Smooth muscle cell (in vitro differentiated cells): ENCODE results near the gene ISM1. TPM values are rescaled to one million over a fixed set of nuclear protein-coding genes. Genes with fewer than 3 reads are reported as not detected.

Experiments used
- DNase-seq: peaks from one replicate; lab custom pipeline; 2025; ENCODE audit not compliant: unreplicated experiment; lab: John Stamatoyannopoulos, UW
- H2AFZ ChIP-seq: fragments of 200-600 bp; sonication (generic); 2 replicates; pipeline ENCODE4 v1.6.0; 2016; ENCODE audit warnings: antibody characterized with exemption, low read depth, mild to moderate bottlenecking
- H3F3A ChIP-seq: fragments of 200-600 bp; sonication (generic); 2 replicates; pipeline ENCODE4 v1.6.0; 2017; ENCODE audit warnings: antibody characterized with exemption, low read depth
- H3K27ac ChIP-seq: fragments of 200-600 bp; sonication (generic); 2 replicates; pipeline ENCODE4 v1.5.1; 2016; ENCODE audit warnings: low read depth, mild to moderate bottlenecking
- H3K27me3 ChIP-seq: fragments of 200-600 bp; sonication (generic); 2 replicates; pipeline ENCODE4 v1.6.1; 2016; ENCODE audit warnings: low read depth, mild to moderate bottlenecking
- H3K36me3 ChIP-seq: fragments of 200-600 bp; sonication (generic); 2 replicates; pipeline ENCODE4 v1.5.1; 2016; ENCODE audit warnings: low read depth
- H3K4me1 ChIP-seq: fragments of 200-600 bp; sonication (generic); 2 replicates; pipeline ENCODE4 v1.5.1; 2016; ENCODE audit warnings: low read depth
- H3K4me2 ChIP-seq: fragments of 200-600 bp; sonication (generic); 2 replicates; pipeline ENCODE4 v1.6.0; 2016; ENCODE audit warnings: mild to moderate bottlenecking
- H3K4me3 ChIP-seq: fragments of 200-600 bp; sonication (generic); 2 replicates; pipeline ENCODE4 v1.5.1; 2016; ENCODE audit warnings: mild to moderate bottlenecking
- H3K79me2 ChIP-seq: fragments of 200-600 bp; sonication (generic); 2 replicates; pipeline ENCODE4 v1.6.0; 2016; ENCODE audit warnings: low read depth, mild to moderate bottlenecking
- H3K9ac ChIP-seq: fragments of 200-600 bp; sonication (generic); 2 replicates; pipeline ENCODE4 v1.6.0; 2016; ENCODE audit warnings: low read depth
- H3K9me3 ChIP-seq: fragments of 200-600 bp; sonication (generic); replicated peaks from 2 replicates; pipeline ENCODE4 v1.5.1; 2016; ENCODE audit warnings: low read depth
- H4K20me1 ChIP-seq: fragments of 200-600 bp; sonication (generic); 2 replicates; pipeline ENCODE4 v1.6.0; 2016; ENCODE audit warnings: low read depth
- CTCF ChIP-seq: fragments of 200-600 bp; sonication (generic); IDR thresholded peaks from 2 replicates; pipeline ENCODE4 v1.5.1; 2017; ENCODE audit warnings: borderline replicate concordance, mild to moderate bottlenecking, antibody characterized with exemption; ENCODE audit not compliant: insufficient read depth, poor library complexity, severe bottlenecking
- WGBS: methylation state at CpG from one replicate; pipeline ENCODE4 v1.1.7; 2016; ENCODE audit warnings: low lambda C conversion rate; 5-methylcytosine and 5-hydroxymethylcytosine counted together
- polyA plus RNA-seq: library from polyadenylated mRNA; unstranded; fragments of >200 nt; fragmentation: Nextera tagmentation; extraction: Ambion mirVana; gene quantifications from 2 replicates; pipeline ENCODE4 v1.2.1, GENCODE V29; 2016
- total RNA-seq: library from RNA; depleted of rRNA; stranded (reverse); fragments of >200 nt; gene quantifications from 2 replicates; pipeline ENCODE4 v1.2.3, GENCODE V29; 2014

Gene ISM1
- total and polyA plus RNA-seq, 2 experiments from 2014 or later = 2.6 to 3.5 TPM

GRCh38 chr20:13245250-13245723 lies 24.2 kb downstream of the ISM1 start:
- Histone ChIP-seq H3F3A (no peaks in the 10 kb centered on the region), H3K27me3 (no peaks in the 10 kb centered on the region), H3K36me3 (no peaks in the 10 kb centered on the region), H3K9ac (no peak overlapping the region), H3K9me3 (no peaks in the 10 kb centered on the region), H3K4me1 (no peaks in the 10 kb centered on the region), H2AFZ (no peak overlapping the region), H3K4me3 (no peak overlapping the region), H4K20me1 (no peaks in the 10 kb centered on the region), H3K79me2 (no peaks in the 10 kb centered on the region), H3K4me2 (no peak overlapping the region), H3K27ac (no peak overlapping the region)
- 67% methylated on average over 2 of the region's 2 CpGs for WGBS
- TF ChIP-seq CTCF = no peak
- no peak for DNase-seq

DNA sequence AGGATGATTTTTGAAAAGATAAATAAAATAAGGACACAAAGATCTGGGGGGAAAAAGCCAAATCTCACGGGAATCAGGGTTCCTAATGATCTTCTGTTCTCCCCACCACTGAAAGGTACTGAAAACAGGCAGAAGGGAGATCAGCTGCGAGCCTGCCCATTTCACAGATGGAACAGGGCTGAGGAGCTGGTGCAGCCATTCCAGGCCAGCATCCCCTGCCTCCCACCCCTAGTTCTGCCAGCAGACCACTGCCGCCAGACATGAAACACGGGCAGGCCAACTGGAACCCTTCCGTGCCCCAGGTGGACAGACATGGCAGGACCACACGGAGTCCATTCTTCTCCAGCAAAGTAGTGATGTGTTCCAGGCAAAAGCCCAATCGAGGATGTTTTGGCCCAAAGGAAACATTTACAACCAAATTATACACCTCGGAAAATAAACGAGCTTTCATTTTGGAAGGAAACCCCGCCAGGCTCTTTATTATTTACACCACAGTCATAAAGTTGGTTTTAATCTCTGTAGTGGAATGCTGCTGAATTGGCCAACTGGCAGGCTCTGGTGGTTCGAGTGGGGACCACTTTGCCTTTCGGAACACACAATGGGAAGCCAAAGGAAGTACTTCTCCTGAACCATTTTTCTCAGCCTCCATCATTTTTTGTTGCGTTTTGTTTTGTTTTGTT lies 28.2 kb downstream of the ISM1 start:
- H3K27ac ChIP-seq = no peak overlapping the region
- no peaks in the 10 kb centered on the region for H3K9me3 ChIP-seq
- H3K36me3 ChIP-seq = no peaks in the 10 kb centered on the region
- no peak for TF ChIP-seq CTCF
- H3K4me2 ChIP-seq = no peak overlapping the region
- no peak overlapping the region for H3K9ac ChIP-seq
- no peaks in the 10 kb centered on the region for H3K27me3 ChIP-seq
- H3K4me3 ChIP-seq = no peak overlapping the region
- DNase-seq = no peak
- H3K79me2 ChIP-seq = no peaks in the 10 kb centered on the region
- H2AFZ ChIP-seq = no peak overlapping the region
- no peaks in the 10 kb centered on the region for H3K4me1 ChIP-seq
- H4K20me1 ChIP-seq = no peaks in the 10 kb centered on the region
- 91% methylated on average over 13 of the region's 13 CpGs for WGBS
- no peaks in the 10 kb centered on the region for H3F3A ChIP-seq

DNA sequence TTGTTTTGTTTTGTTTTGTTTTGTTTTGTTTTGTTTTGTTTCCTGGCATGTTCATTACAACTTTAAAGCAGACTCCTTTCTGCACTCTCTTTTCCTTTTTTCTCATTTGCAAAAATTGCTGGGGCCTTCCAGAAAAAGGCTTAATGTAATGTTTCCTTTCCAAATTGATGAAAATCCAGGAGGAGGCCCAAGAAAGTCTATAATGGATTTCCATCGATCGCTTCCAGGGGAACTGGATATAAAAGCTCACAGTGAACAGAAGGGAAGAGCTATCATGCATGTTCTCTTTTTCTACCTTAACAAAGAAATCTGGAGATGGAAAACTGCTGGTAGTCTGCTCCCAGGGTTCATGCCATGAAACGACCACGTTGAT lies 28.7 kb downstream of the ISM1 start:
- H3K4me1 ChIP-seq = no peaks in the 10 kb centered on the region
- no peaks in the 10 kb centered on the region for H4K20me1 ChIP-seq
- H3K4me2 ChIP-seq = no peak overlapping the region
- H3K27ac ChIP-seq = no peak overlapping the region
- no peaks in the 10 kb centered on the region for H3K36me3 ChIP-seq
- H3K27me3 ChIP-seq = no peaks in the 10 kb centered on the region
- H3K79me2 ChIP-seq = no peaks in the 10 kb centered on the region
- DNase-seq = no peak
- no peaks in the 10 kb centered on the region for H3K9me3 ChIP-seq
- 63% methylated on average over 4 of the region's 4 CpGs for WGBS
- H3K4me3 ChIP-seq = no peak overlapping the region
- no peak for TF ChIP-seq CTCF
- H3F3A ChIP-seq = no peaks in the 10 kb centered on the region
- H3K9ac ChIP-seq = no peak overlapping the region
- H2AFZ ChIP-seq = no peak overlapping the region

GRCh38 chr20:13250251-13250650 lies 29.2 kb downstream of the ISM1 start:
- 92% methylated on average over 6 of the region's 6 CpGs for WGBS
- Histone ChIP-seq H3K4me1 (no peaks in the 10 kb centered on the region), H3K27me3 (no peaks in the 10 kb centered on the region), H3F3A (no peaks in the 10 kb centered on the region), H3K27ac (no peak overlapping the region), H3K4me3 (no peak overlapping the region), H3K9me3 (no peaks in the 10 kb centered on the region), H3K79me2 (no peaks in the 10 kb centered on the region), H4K20me1 (no peaks in the 10 kb centered on the region), H3K36me3 (no peaks in the 10 kb centered on the region), H3K9ac (no peak overlapping the region), H2AFZ (no peak overlapping the region), H3K4me2 (no peak overlapping the region)
- DNase-seq = no peak
- TF ChIP-seq CTCF = no peak
